Measurements from ENCODE around the gene PIP4P1.

The PIP4P1 gene

GRCh38 chr14:20492486-20492885, 31.3 kb upstream of the PIP4P1 start:
- Histone ChIP-seq H2BK120ac (ENCODE audit: low read depth, low read length) (no peak overlapping the region), H3K9ac (ENCODE audit: low read depth, low read length, poor library complexity) (no peak overlapping the region), H3K27me3 (ENCODE audit: control insufficient read depth in 3 of 3, insufficient read depth in 3 of 3, low read depth in 1 of 3, low read length in 3 of 3) (peaks cover 0 to 3% (median 0%) of the 10 kb centered on the region in 3 experiments), H2BK12ac (ENCODE audit: low read length) (no peak overlapping the region), H3K4me3 (ENCODE audit: low read length in 2 of 2) (no peak overlapping the region), H3K79me1 (ENCODE audit: low read depth, low read length) (no peaks in the 10 kb centered on the region), H4K8ac (ENCODE audit: low read depth, low read length) (no peak overlapping the region), H2AFZ (ENCODE audit: low read length) (no peak overlapping the region), H4K91ac (ENCODE audit: low read depth, low read length, poor library complexity) (no peak overlapping the region), H3K14ac (ENCODE audit: low read length) (no peak overlapping the region), H2BK15ac (ENCODE audit: low read length) (no peak overlapping the region), H2BK5ac (ENCODE audit: low read length) (no peak overlapping the region), H3K36me3 (replicated peaks in 1 of 2; ENCODE audit: control insufficient read depth in 2 of 2, insufficient read depth in 2 of 2, low read length in 2 of 2) (no peaks in the 10 kb centered on the region), H3K4me2 (ENCODE audit: insufficient read depth, low read length, poor library complexity, severe bottlenecking) (no peak overlapping the region), H3K4ac (ENCODE audit: low read length) (no peak overlapping the region), H3K9me3 (replicated peaks in 1 of 2; ENCODE audit: control insufficient read depth in 2 of 2, insufficient read depth in 1 of 2, low read depth in 1 of 2, low read length in 2 of 2) (no peaks in the 10 kb centered on the region), H3K4me1 (ENCODE audit: control insufficient read depth in 2 of 2, insufficient read depth in 1 of 2, low read depth in 1 of 2, low read length in 2 of 2) (peaks cover 0 to 2% of the 10 kb centered on the region in 2 donors), H3K18ac (ENCODE audit: low read length) (no peak overlapping the region), H3K23ac (ENCODE audit: low read depth, low read length, poor library complexity) (no peak overlapping the region), H3K27ac (replicated peaks; ENCODE audit: low read length) (no peak overlapping the region), H2AK5ac (ENCODE audit: low read depth, low read length) (no peak overlapping the region)
- WGBS, 2 donors (ENCODE audit: extremely low coverage in 2 of 2, insufficient read length in 2 of 2, insufficient replicate concordance in 1 of 2), result no CpG with 5 or more reads among the region's 4 CpGs
- no peak for DNase-seq (ENCODE audit: low spot score)

DNA sequence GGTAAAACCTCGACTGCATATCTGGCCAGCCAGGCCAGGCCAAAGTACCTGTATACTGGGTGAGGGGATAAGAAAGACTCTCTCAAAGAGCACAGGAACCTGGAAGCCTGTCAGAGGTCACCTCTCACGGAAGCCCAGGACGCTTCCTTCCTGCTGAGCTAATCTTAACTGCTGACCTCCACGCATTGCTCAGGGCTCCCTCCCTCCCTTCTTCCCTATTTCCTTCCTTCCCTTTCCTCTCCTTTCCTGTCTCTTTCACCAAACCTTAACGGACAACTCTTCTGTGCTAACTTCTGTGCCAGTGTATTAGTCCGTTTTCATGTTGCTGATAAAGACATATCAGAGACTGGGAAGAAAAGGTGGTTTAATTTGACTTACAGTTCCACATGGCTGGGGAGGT, 29.3 kb upstream of the PIP4P1 start:
- WGBS, 2 donors (ENCODE audit: extremely low coverage in 2 of 2, insufficient read length in 2 of 2, insufficient replicate concordance in 1 of 2), result no CpG with 5 or more reads among the region's 6 CpGs
- no peak overlapping the region for H3K18ac ChIP-seq (ENCODE audit: low read length)
- DNase-seq (ENCODE audit: low spot score), result no peak
- H4K91ac ChIP-seq (ENCODE audit: low read depth, low read length, poor library complexity), result no peak overlapping the region
- H3K9me3 ChIP-seq (replicated peaks in 1 of 2; ENCODE audit: control insufficient read depth in 2 of 2, insufficient read depth in 1 of 2, low read depth in 1 of 2, low read length in 2 of 2), result no peaks in the 10 kb centered on the region
- H3K4ac ChIP-seq (ENCODE audit: low read length), result no peak overlapping the region
- H3K14ac ChIP-seq (ENCODE audit: low read length), result no peak overlapping the region
- H3K4me3 ChIP-seq (ENCODE audit: low read length in 2 of 2), result no peak overlapping the region
- peak overlapping the region; percentile 29 for H2AFZ ChIP-seq (ENCODE audit: low read length)
- H3K36me3 ChIP-seq (replicated peaks in 1 of 2; ENCODE audit: control insufficient read depth in 2 of 2, insufficient read depth in 2 of 2, low read length in 2 of 2), result no peaks in the 10 kb centered on the region
- H3K23ac ChIP-seq (ENCODE audit: low read depth, low read length, poor library complexity), result no peak overlapping the region
- H3K4me2 ChIP-seq (ENCODE audit: insufficient read depth, low read length, poor library complexity, severe bottlenecking), result no peak overlapping the region
- no peak overlapping the region for H3K9ac ChIP-seq (ENCODE audit: low read depth, low read length, poor library complexity)
- no peak overlapping the region for H3K27ac ChIP-seq (replicated peaks; ENCODE audit: low read length)
- H2BK120ac ChIP-seq (ENCODE audit: low read depth, low read length), result no peak overlapping the region
- no peak overlapping the region for H2BK12ac ChIP-seq (ENCODE audit: low read length)
- no peak overlapping the region for H2AK5ac ChIP-seq (ENCODE audit: low read depth, low read length)
- H3K4me1 ChIP-seq (ENCODE audit: control insufficient read depth in 2 of 2, insufficient read depth in 1 of 2, low read depth in 1 of 2, low read length in 2 of 2), result peaks cover 0 to 2% of the 10 kb centered on the region in 2 donors
- H3K79me1 ChIP-seq (ENCODE audit: low read depth, low read length), result no peaks in the 10 kb centered on the region
- no peak overlapping the region for H4K8ac ChIP-seq (ENCODE audit: low read depth, low read length)
- no peak overlapping the region for H2BK5ac ChIP-seq (ENCODE audit: low read length)
- H2BK15ac ChIP-seq (ENCODE audit: low read length), result no peak overlapping the region
- peaks cover 0 to 5% (median 0%) of the 10 kb centered on the region in 3 experiments for H3K27me3 ChIP-seq (ENCODE audit: control insufficient read depth in 3 of 3, insufficient read depth in 3 of 3, low read depth in 1 of 3, low read length in 3 of 3)

GRCh38 chr14:20489093-20489994, 28.1 kb upstream of the PIP4P1 start:
- Histone ChIP-seq H2BK12ac (ENCODE audit: low read length) (no peak overlapping the region), H3K4me1 (ENCODE audit: control insufficient read depth in 2 of 2, insufficient read depth in 1 of 2, low read depth in 1 of 2, low read length in 2 of 2) (peaks cover 0 to 2% of the 10 kb centered on the region in 2 donors), H2BK5ac (ENCODE audit: low read length) (no peak overlapping the region), H3K4me3 (ENCODE audit: low read length in 2 of 2) (no peak overlapping the region), H3K9me3 (replicated peaks in 1 of 2; ENCODE audit: control insufficient read depth in 2 of 2, insufficient read depth in 1 of 2, low read depth in 1 of 2, low read length in 2 of 2) (no peaks in the 10 kb centered on the region), H3K4ac (ENCODE audit: low read length) (no peak overlapping the region), H3K23ac (ENCODE audit: low read depth, low read length, poor library complexity) (no peak overlapping the region), H2AFZ (ENCODE audit: low read length) (no peak overlapping the region), H3K9ac (ENCODE audit: low read depth, low read length, poor library complexity) (no peak overlapping the region), H3K79me1 (ENCODE audit: low read depth, low read length) (no peaks in the 10 kb centered on the region), H3K14ac (ENCODE audit: low read length) (no peak overlapping the region), H4K8ac (ENCODE audit: low read depth, low read length) (no peak overlapping the region), H4K91ac (ENCODE audit: low read depth, low read length, poor library complexity) (no peak overlapping the region), H3K27ac (replicated peaks; ENCODE audit: low read length) (no peak overlapping the region), H3K36me3 (replicated peaks in 1 of 2; ENCODE audit: control insufficient read depth in 2 of 2, insufficient read depth in 2 of 2, low read length in 2 of 2) (no peaks in the 10 kb centered on the region), H3K27me3 (ENCODE audit: control insufficient read depth in 3 of 3, insufficient read depth in 3 of 3, low read depth in 1 of 3, low read length in 3 of 3) (peaks cover 0 to 5% (median 0%) of the 10 kb centered on the region in 3 experiments), H2BK15ac (ENCODE audit: low read length) (no peak overlapping the region), H3K18ac (ENCODE audit: low read length) (no peak overlapping the region), H2AK5ac (ENCODE audit: low read depth, low read length) (no peak overlapping the region), H3K4me2 (ENCODE audit: insufficient read depth, low read length, poor library complexity, severe bottlenecking) (no peak overlapping the region), H2BK120ac (ENCODE audit: low read depth, low read length) (no peak overlapping the region)
- no CpG with 5 or more reads among the region's 6 CpGs for WGBS, 2 donors (ENCODE audit: extremely low coverage in 2 of 2, insufficient read length in 2 of 2, insufficient replicate concordance in 1 of 2)
- DNase-seq (ENCODE audit: low spot score), result no peak

DNA sequence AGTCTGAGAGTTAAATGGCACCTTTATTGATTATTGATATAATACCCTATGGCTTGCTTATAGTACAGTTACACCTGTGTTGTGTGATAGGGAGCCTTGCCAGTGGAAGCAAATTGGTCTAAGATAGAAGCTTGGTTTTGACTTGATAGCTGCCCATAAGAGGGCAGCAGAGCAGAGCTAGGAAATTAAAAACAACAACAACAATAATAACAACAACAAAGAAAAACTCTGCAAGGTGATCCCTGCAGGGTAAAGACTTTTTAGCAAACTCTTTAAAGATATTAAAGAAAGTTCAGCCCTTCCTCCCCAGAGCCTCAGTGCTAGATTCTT, 26.1 kb upstream of the PIP4P1 start:
- no peak overlapping the region for H3K9ac ChIP-seq (ENCODE audit: low read depth, low read length, poor library complexity)
- H2BK15ac ChIP-seq (ENCODE audit: low read length), result no peak overlapping the region
- H3K4me3 ChIP-seq (ENCODE audit: low read length in 2 of 2), result no peak overlapping the region
- H2AK5ac ChIP-seq (ENCODE audit: low read depth, low read length), result no peak overlapping the region
- no peak overlapping the region for H2BK5ac ChIP-seq (ENCODE audit: low read length)
- no peak for DNase-seq (ENCODE audit: low spot score)
- H2AFZ ChIP-seq (ENCODE audit: low read length), result no peak overlapping the region
- H4K91ac ChIP-seq (ENCODE audit: low read depth, low read length, poor library complexity), result no peak overlapping the region
- H3K18ac ChIP-seq (ENCODE audit: low read length), result no peak overlapping the region
- H2BK120ac ChIP-seq (ENCODE audit: low read depth, low read length), result no peak overlapping the region
- H3K23ac ChIP-seq (ENCODE audit: low read depth, low read length, poor library complexity), result no peak overlapping the region
- no peak overlapping the region for H2BK12ac ChIP-seq (ENCODE audit: low read length)
- no peak overlapping the region for H4K8ac ChIP-seq (ENCODE audit: low read depth, low read length)
- H3K4ac ChIP-seq (ENCODE audit: low read length), result no peak overlapping the region
- no peak overlapping the region for H3K27ac ChIP-seq (replicated peaks; ENCODE audit: low read length)
- H3K14ac ChIP-seq (ENCODE audit: low read length), result no peak overlapping the region
- H3K79me1 ChIP-seq (ENCODE audit: low read depth, low read length), result no peaks in the 10 kb centered on the region
- no peaks in the 10 kb centered on the region for H3K36me3 ChIP-seq (replicated peaks in 1 of 2; ENCODE audit: control insufficient read depth in 2 of 2, insufficient read depth in 2 of 2, low read length in 2 of 2)
- H3K4me2 ChIP-seq (ENCODE audit: insufficient read depth, low read length, poor library complexity, severe bottlenecking), result no peak overlapping the region
- H3K4me1 ChIP-seq (ENCODE audit: control insufficient read depth in 2 of 2, insufficient read depth in 1 of 2, low read depth in 1 of 2, low read length in 2 of 2), result peaks cover 0 to 2% of the 10 kb centered on the region in 2 donors
- no peaks in the 10 kb centered on the region for H3K9me3 ChIP-seq (replicated peaks in 1 of 2; ENCODE audit: control insufficient read depth in 2 of 2, insufficient read depth in 1 of 2, low read depth in 1 of 2, low read length in 2 of 2)
- H3K27me3 ChIP-seq (ENCODE audit: control insufficient read depth in 3 of 3, insufficient read depth in 3 of 3, low read depth in 1 of 3, low read length in 3 of 3), result peaks cover 0 to 19% (median 0%) of the 10 kb centered on the region in 3 experiments
